ENCODE results near the gene TATDN2.

GRCh38 chr3:10259798-10260197 is 11.5 kb downstream of the TATDN2 start:
- TF ChIP-seq REST (IDR thresholded peaks at IDR 0.05; ENCODE audit: unreplicated experiment), result no peak
- no peak for TF ChIP-seq CTCF (conservative IDR thresholded peaks at IDR 0.05; ENCODE audit: low read depth in 2 of 2)

Data from GM23338 (cell line).